Caco-2 (cell line): ENCODE results near the gene CDK5RAP3. TPM values are rescaled to one million over a fixed set of nuclear protein-coding genes. Genes with fewer than 3 reads are reported as not detected.

Experiments
- BruUV-seq: library from RNA; stranded (reverse); fragments of 400-500 nt; replicated peaks from 2 replicates; lab custom pipeline; 2021; lab: Mats Ljungman, UMichigan
- CTCF ChIA-PET: fragments of 300-600 bp; sonication (Branson Sonifier 250); formaldehyde crosslinking; loops from one replicate; lab custom pipeline; 2022; ENCODE audit warnings: antibody characterized with exemption; lab: Charles Lee
- POLR2A ChIA-PET: fragments of 300-600 bp; sonication (Branson Sonifier 250); formaldehyde crosslinking; loops from one replicate; lab custom pipeline; 2022; ENCODE audit warnings: antibody characterized with exemption; lab: Charles Lee
- DNase-seq, 2 experiments: peaks; one replicate each; pipeline versions ENCODE4 v3.0.0 to v3.0.0-alpha.2; 2020 to 2022
- H3K27me3 ChIP-seq: replicated peaks from 2 replicates; pipeline ENCODE4 v1.6.0; 2011; ENCODE audit warnings: low read length; ENCODE audit not compliant: control insufficient read depth, insufficient read depth
- H3K36me3 ChIP-seq: 2 replicates; pipeline ENCODE4 v1.5.1; 2011; ENCODE audit warnings: low read length; ENCODE audit not compliant: control insufficient read depth, insufficient read depth
- H3K4me1 ChIP-seq: fragments of 250-450 bp; sonication (Bioruptor Pico); 2 replicates; pipeline ENCODE4 v1.5.1; 2020; ENCODE audit warnings: mild to moderate bottlenecking
- H3K4me3 ChIP-seq: 2 replicates; pipeline ENCODE4 v1.5.1; 2011; ENCODE audit warnings: low read depth, mild to moderate bottlenecking, control low read depth, low read length
- H3K9me3 ChIP-seq: fragments of 250-450 bp; sonication (Bioruptor Pico); 2 replicates; pipeline ENCODE4 v1.5.1; 2020; ENCODE audit warnings: mild to moderate bottlenecking, moderate library complexity
- H3K27ac Mint-ChIP-seq: one replicate; pipeline ENCODE4 v1.8.0; 2022; ENCODE audit warnings: mixed read lengths; ENCODE audit not compliant: unreplicated experiment
- H3K27me3 Mint-ChIP-seq: one replicate; pipeline ENCODE4 v1.8.0; 2022; ENCODE audit warnings: mixed read lengths; ENCODE audit not compliant: insufficient read depth, unreplicated experiment
- H3K36me3 Mint-ChIP-seq: one replicate; pipeline ENCODE4 v1.8.0; 2022; ENCODE audit warnings: mild to moderate bottlenecking, mixed read lengths; ENCODE audit not compliant: insufficient read depth, unreplicated experiment
- H3K4me1 Mint-ChIP-seq: one replicate; pipeline ENCODE4 v1.8.0; 2022; ENCODE audit warnings: low read depth, mixed read lengths; ENCODE audit not compliant: unreplicated experiment
- H3K4me3 Mint-ChIP-seq: one replicate; pipeline ENCODE4 v1.8.0; 2022; ENCODE audit warnings: mild to moderate bottlenecking, moderate library complexity, mixed read lengths; ENCODE audit not compliant: unreplicated experiment
- H3K9me3 Mint-ChIP-seq: one replicate; pipeline ENCODE4 v1.8.0; 2022; ENCODE audit warnings: mixed read lengths; ENCODE audit not compliant: unreplicated experiment
- CTCF ChIP-seq, 2 experiments: fragments of 200-600 bp in 1 of 2; IDR thresholded peaks; 1 replicate in 1 of 2; 2 replicates in 1 of 2; pipeline versions ENCODE4 v1.5.1 to v1.8.0; 2011 to 2022; ENCODE audit warnings: antibody characterized with exemption in 1 of 2, control low read depth in 1 of 2, inconsistent platforms in 1 of 2, low read depth in 1 of 2, low read length in 1 of 2, mild to moderate bottlenecking in 1 of 2, moderate library complexity in 1 of 2; ENCODE audit not compliant: insufficient read depth in 1 of 2, severe bottlenecking in 1 of 2, unreplicated experiment in 1 of 2
- intact Hi-C: fragments of 100-400 bp; cut with micrococcal nuclease; formaldehyde crosslinking; loops from one replicate; pipeline ENCODE4 v1.10.0; 2022; ENCODE audit not compliant: unreplicated experiment
- total RNA-seq: library from RNA; stranded (reverse); gene quantifications from 2 replicates; pipeline ENCODE4 v1.2.3, GENCODE V29; 2022

Gene CDK5RAP3
- total RNA-seq, 1 experiment from 2014 or later: 425 TPM

- H3K9me3 Mint-ChIP-seq: no peaks in the 10 kb centered on the region
- CTCF ChIA-PET: interaction anchor here (0.7 to 6.3 kb wide), 14 partner anchors 9 to 1667 kb away, joined by 3 to 172 read pairs (median 8); partner anchors contain the start of genes CDK5RAP3, PNPO, SCRN2 and SP2
- peak in 1 of 2 experiments; percentile 50 for DNase-seq
- POLR2A ChIA-PET: interaction anchor here (0.6 to 6.0 kb wide), 6 partner anchors 9 to 119 kb away, joined by 3 to 62 read pairs (median 4); partner anchors contain the start of genes CDK5RAP3, LRRC46, MRPL10 and PNPO
- no peak overlapping the region for H3K4me3 Mint-ChIP-seq
- intact Hi-C loops: no loop called here
- no peak for TF ChIP-seq CTCF (IDR thresholded peaks at IDR 0.05; ENCODE audit: insufficient read depth in 1 of 2, low read depth in 1 of 2, low read length in 1 of 2, severe bottlenecking in 1 of 2, unreplicated experiment in 1 of 2)
- Histone ChIP-seq H3K4me3 (no peak overlapping the region), H3K27me3 (no peaks in the 10 kb centered on the region), H3K9me3 (no peaks in the 10 kb centered on the region), H3K4me1 (peaks cover 16% of the 10 kb centered on the region), H3K36me3 (peaks cover 31% of the 10 kb centered on the region)
- no peak overlapping the region for H3K27ac Mint-ChIP-seq
- H3K4me1 Mint-ChIP-seq: peaks cover 28% of the 10 kb centered on the region
- peaks cover 79% of the 10 kb centered on the region for H3K36me3 Mint-ChIP-seq
- no peaks in the 10 kb centered on the region for H3K27me3 Mint-ChIP-seq
- no TSS peak for BruUV-seq
Measured at GRCh38 chr17:47950448-47950847, 20.5 kb upstream of the CDK5RAP3 start.

GRCh38 chr17:47952171-47953021 lies 18.5 kb upstream of the CDK5RAP3 start:
- CTCF ChIA-PET: interaction anchor here (3.1 to 6.3 kb wide), 2 partner anchors 11 to 16 kb away, joined by 18 to 172 read pairs; partner anchors contain the start of genes CDK5RAP3 and PNPO
- peaks cover 61% of the 10 kb centered on the region for H3K36me3 Mint-ChIP-seq
- POLR2A ChIA-PET: interaction anchor here (0.6 to 6.0 kb wide), 5 partner anchors 11 to 97 kb away, joined by 3 to 62 read pairs (median 4); partner anchors contain the start of genes CDK5RAP3 and PNPO
- Histone ChIP-seq H3K36me3 (peaks cover 29% of the 10 kb centered on the region), H3K9me3 (no peaks in the 10 kb centered on the region), H3K27me3 (no peaks in the 10 kb centered on the region), H3K4me3 (no peak overlapping the region), H3K4me1 (peaks cover 30% of the 10 kb centered on the region)
- H3K27ac Mint-ChIP-seq: no peak overlapping the region
- H3K4me1 Mint-ChIP-seq: peaks cover 38% of the 10 kb centered on the region
- TF ChIP-seq CTCF (IDR thresholded peaks at IDR 0.05; ENCODE audit: insufficient read depth in 1 of 2, low read depth in 1 of 2, low read length in 1 of 2, severe bottlenecking in 1 of 2, unreplicated experiment in 1 of 2): no peak
- BruUV-seq: no TSS peak
- H3K27me3 Mint-ChIP-seq: no peaks in the 10 kb centered on the region
- intact Hi-C loops: no loop called here
- DNase-seq: no peak
- H3K9me3 Mint-ChIP-seq: no peaks in the 10 kb centered on the region
- H3K4me3 Mint-ChIP-seq: no peak overlapping the region

- no peaks in the 10 kb centered on the region for H3K9me3 Mint-ChIP-seq
- POLR2A ChIA-PET: interaction anchor here (0.7 kb wide), 1 partner anchor 17 kb away, joined by 3 read pairs; no protein-coding TSS in a partner anchor
- peaks cover 46% of the 10 kb centered on the region for H3K36me3 Mint-ChIP-seq
- no peak overlapping the region for H3K4me3 Mint-ChIP-seq
- BruUV-seq: no TSS peak
- Histone ChIP-seq H3K4me1 (peaks cover 45% of the 10 kb centered on the region), H3K4me3 (peak overlapping the region; percentile 13), H3K27me3 (no peaks in the 10 kb centered on the region), H3K36me3 (peaks cover 23% of the 10 kb centered on the region), H3K9me3 (no peaks in the 10 kb centered on the region)
- peak overlapping the region; percentile 5 for H3K27ac Mint-ChIP-seq
- peaks cover 48% of the 10 kb centered on the region for H3K4me1 Mint-ChIP-seq
- H3K27me3 Mint-ChIP-seq: no peaks in the 10 kb centered on the region
- DNase-seq: no peak
- TF ChIP-seq CTCF (IDR thresholded peaks at IDR 0.05; ENCODE audit: insufficient read depth in 1 of 2, low read depth in 1 of 2, low read length in 1 of 2, severe bottlenecking in 1 of 2, unreplicated experiment in 1 of 2): peak; percentile 25 to 29
- CTCF ChIA-PET: interaction anchor here (0.9 to 8.3 kb wide), 5 partner anchors 12 to 113 kb away, joined by 3 to 172 read pairs (median 32); partner anchors contain the start of genes CDK5RAP3, PNPO and SCRN2
- intact Hi-C loops: no loop called here
Measured at GRCh38 chr17:47953909-47954308, 17.0 kb upstream of the CDK5RAP3 start.
